PFSK-1 (cell line): ENCODE data around the gene CTBP2.

ENCODE experiments used
- POLR2AphosphoS5 ChIP-seq: IDR thresholded peaks from 2 replicates; pipeline ENCODE4 v1.6.1; 2012; ENCODE audit warnings: low read depth, mild to moderate bottlenecking, control low read depth, low read length, moderate library complexity
- REST ChIP-seq, 2 experiments: IDR thresholded peaks; 2 replicates each; pipeline versions ENCODE4 v1.6.1 to v1.8.0; 2011 to 2012; ENCODE audit warnings: low read depth in 2 of 2, low read length in 2 of 2, control low read depth in 1 of 2, inconsistent platforms in 1 of 2, mild to moderate bottlenecking in 1 of 2, moderate library complexity in 1 of 2; ENCODE audit not compliant: insufficient read depth in 1 of 2

GRCh38 chr10:125113691-125114371 lies 46.5 kb downstream of the CTBP2 start:
- TF ChIP-seq POLR2AphosphoS5 = no peak
- no peak for TF ChIP-seq REST (IDR thresholded peaks at IDR 0.05; ENCODE audit: insufficient read depth in 1 of 2, low read depth in 2 of 2, low read length in 2 of 2)
